Esophagus squamous epithelium (tissue), 5 donors: ENCODE measurements around the gene DAZAP1. TPM values are rescaled to one million over a fixed set of nuclear protein-coding genes. Genes with fewer than 3 reads are reported as not detected.

Source experiments
- DNase-seq: peaks from one replicate; lab custom pipeline; 2025; lab: John Stamatoyannopoulos, UW
- H3K27ac ChIP-seq, 4 donors: fragments of 200-600 bp; sonication (generic); one replicate each; pipeline ENCODE4 v1.5.1; 2016 to 2019; ENCODE audit warnings: mild to moderate bottlenecking in 1 of 4
- H3K27me3 ChIP-seq, 4 donors: fragments of 200-600 bp; sonication (generic); 1 replicate in 3 of 4; 2 replicates in 1 of 4; pipeline versions ENCODE4 v1.5.1 to v1.6.0; 2017 to 2021; ENCODE audit warnings: antibody characterized with exemption in 1 of 4
- H3K36me3 ChIP-seq, 3 donors: fragments of 200-600 bp; sonication (generic); one replicate each; pipeline ENCODE4 v1.5.1; 2016 to 2019
- H3K4me1 ChIP-seq, 3 donors: fragments of 200-600 bp; sonication (generic); one replicate each; pipeline ENCODE4 v1.5.1; 2017 to 2019
- H3K4me3 ChIP-seq, 4 donors: fragments of 200-600 bp; sonication (generic); 1 replicate in 3 of 4; 2 replicates in 1 of 4; pipeline ENCODE4 v1.5.1; 2016 to 2019; ENCODE audit warnings: mild to moderate bottlenecking in 2 of 4, moderate library complexity in 1 of 4
- H3K9me3 ChIP-seq, 3 donors: fragments of 200-600 bp; sonication (generic); one replicate each; pipeline ENCODE4 v1.5.1; 2016 to 2019
- CTCF ChIP-seq, 6 experiments: fragments of 450-650 bp in 4 of 6; fragments of 200-600 bp in 2 of 6; sonication (generic) in 2 of 6; IDR thresholded peaks; one replicate each; pipeline ENCODE4 v1.5.1; 2016 to 2019; ENCODE audit warnings: antibody characterized with exemption in 6 of 6, mild to moderate bottlenecking in 4 of 6, moderate library complexity in 4 of 6
- POLR2A ChIP-seq, 4 donors: fragments of 450-650 bp; IDR thresholded peaks; one replicate each; pipeline ENCODE4 v1.6.1; 2017; ENCODE audit warnings: antibody characterized with exemption in 4 of 4, mild to moderate bottlenecking in 4 of 4, moderate library complexity in 3 of 4
- WGBS, 2 donors: methylation state at CpG; one replicate each; pipeline ENCODE4 v1.1.5; 2018; 5-methylcytosine and 5-hydroxymethylcytosine counted together
- intact Hi-C: fragments of 100-400 bp; cut with DNase I; formaldehyde crosslinking; loops from one replicate; pipeline ENCODE4 v1.15.0; 2022
- total RNA-seq, 4 donors: library from RNA; depleted of rRNA; stranded (reverse); fragments of >200 nt; gene quantifications; one replicate each; pipeline ENCODE4 v1.1.0, GENCODE V29; 2016
- donor health status: DM: yes; HTN: yes; CAD: no.

The DAZAP1 gene
- total RNA-seq, 4 donors from 2014 or later, result 60.2 to 76.0 (median 69.0) TPM

- Histone ChIP-seq H3K4me3 (no peak overlapping the region), H3K9me3 (no peaks in the 10 kb centered on the region), H3K27ac (no peak overlapping the region), H3K36me3 (peaks cover 0 to 2% (median 0%) of the 10 kb centered on the region in 3 donors), H3K27me3 (peaks cover 47 to 78% (median 53%) of the 10 kb centered on the region in 4 donors), H3K4me1 (peaks cover 18 to 54% (median 25%) of the 10 kb centered on the region in 3 donors)
- intact Hi-C loops, result no loop called here
- 61 to 77% methylated on average over 5 to 6 of the region's 9 CpGs for WGBS, 2 donors
- no peak for DNase-seq
- TF ChIP-seq POLR2A (IDR thresholded peaks at IDR 0.05), result no peak
- TF ChIP-seq CTCF (IDR thresholded peaks at IDR 0.05), result no peak
Observed at GRCh38 chr19:1447944-1448343, 40.6 kb downstream of the DAZAP1 start.

- H3K4me3 ChIP-seq, result peak within 1 kb of the TSS in 1 of 4 donors; percentile 3
- no peaks in the 10 kb centered on the region for H3K36me3 ChIP-seq
- no peaks in the 10 kb centered on the region for H3K9me3 ChIP-seq
- peaks cover 48 to 96% (median 59%) of the 10 kb centered on the region in 4 donors for H3K27me3 ChIP-seq
- no peak for DNase-seq
- TF ChIP-seq POLR2A (IDR thresholded peaks at IDR 0.05) (no peak), CTCF (IDR thresholded peaks at IDR 0.05) (no peak)
- no peak within 1 kb of the TSS for H3K27ac ChIP-seq
- intact Hi-C loops, result loop anchor here (10.0 kb wide), 1 partner anchor 165 kb away; the partner anchor contains the start of gene EFNA2
- 0 to 13% methylated on average over 3 to 10 of the region's 74 CpGs for WGBS, 2 donors
- peaks cover 25 to 55% (median 29%) of the 10 kb centered on the region in 3 donors for H3K4me1 ChIP-seq
Observed at GRCh38 chr19:1449467-1450442, 42.4 kb downstream of the DAZAP1 start, which contains the start of gene APC2. Gene APC2 (plus strand): TSS chr19:1450121. CDS start chr19:1453002, 2,881 bp downstream.

GRCh38 chr19:1450735-1451731, 43.6 kb downstream of the DAZAP1 start:
- H3K4me3 ChIP-seq, result no peak overlapping the region
- H3K36me3 ChIP-seq, result no peaks in the 10 kb centered on the region
- DNase-seq, result no peak
- peaks cover 49 to 100% (median 62%) of the 10 kb centered on the region in 4 donors for H3K27me3 ChIP-seq
- no peaks in the 10 kb centered on the region for H3K9me3 ChIP-seq
- no peak overlapping the region for H3K27ac ChIP-seq
- TF ChIP-seq CTCF (IDR thresholded peaks at IDR 0.05) (no peak), POLR2A (IDR thresholded peaks at IDR 0.05) (no peak)
- H3K4me1 ChIP-seq, result peaks cover 23 to 55% (median 24%) of the 10 kb centered on the region in 3 donors
- WGBS, 2 donors, result 51 to 54% methylated on average over 11 to 13 of the region's 22 CpGs
- intact Hi-C loops, result loop anchor here (10.0 kb wide), 1 partner anchor 166 kb away; the partner anchor contains the start of gene EFNA2

GRCh38 chr19:1451916-1452801, 44.8 kb downstream of the DAZAP1 start:
- intact Hi-C loops, result loop anchor here (10.0 kb wide), 1 partner anchor 167 kb away; the partner anchor contains the start of gene EFNA2
- H3K27ac ChIP-seq, result no peak overlapping the region
- H3K4me3 ChIP-seq, result no peak overlapping the region
- TF ChIP-seq CTCF (IDR thresholded peaks at IDR 0.05) (no peak), POLR2A (IDR thresholded peaks at IDR 0.05) (no peak)
- WGBS, 2 donors, result 11 to 17% methylated on average over 15 to 32 of the region's 39 CpGs
- peaks cover 37 to 100% (median 58%) of the 10 kb centered on the region in 4 donors for H3K27me3 ChIP-seq
- DNase-seq, result no peak
- H3K36me3 ChIP-seq, result no peaks in the 10 kb centered on the region
- peaks cover 17 to 55% (median 19%) of the 10 kb centered on the region in 3 donors for H3K4me1 ChIP-seq
- no peaks in the 10 kb centered on the region for H3K9me3 ChIP-seq
